ENCODE data around the gene MOB3B.
A peak's percentile ranks its signal among the peaks of the same experiment; 100 is the strongest.

GRCh38 chr9:27394154-27394825 is 135.3 kb downstream of the MOB3B start:
- TF ChIP-seq, protein P1, sequence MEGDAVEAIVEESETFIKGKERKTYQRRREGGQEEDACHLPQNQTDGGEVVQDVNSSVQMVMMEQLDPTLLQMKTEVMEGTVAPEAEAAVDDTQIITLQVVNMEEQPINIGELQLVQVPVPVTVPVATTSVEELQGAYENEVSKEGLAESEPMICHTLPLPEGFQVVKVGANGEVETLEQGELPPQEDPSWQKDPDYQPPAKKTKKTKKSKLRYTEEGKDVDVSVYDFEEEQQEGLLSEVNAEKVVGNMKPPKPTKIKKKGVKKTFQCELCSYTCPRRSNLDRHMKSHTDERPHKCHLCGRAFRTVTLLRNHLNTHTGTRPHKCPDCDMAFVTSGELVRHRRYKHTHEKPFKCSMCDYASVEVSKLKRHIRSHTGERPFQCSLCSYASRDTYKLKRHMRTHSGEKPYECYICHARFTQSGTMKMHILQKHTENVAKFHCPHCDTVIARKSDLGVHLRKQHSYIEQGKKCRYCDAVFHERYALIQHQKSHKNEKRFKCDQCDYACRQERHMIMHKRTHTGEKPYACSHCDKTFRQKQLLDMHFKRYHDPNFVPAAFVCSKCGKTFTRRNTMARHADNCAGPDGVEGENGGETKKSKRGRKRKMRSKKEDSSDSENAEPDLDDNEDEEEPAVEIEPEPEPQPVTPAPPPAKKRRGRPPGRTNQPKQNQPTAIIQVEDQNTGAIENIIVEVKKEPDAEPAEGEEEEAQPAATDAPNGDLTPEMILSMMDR (IDR thresholded peaks at IDR 0.05), result no peak
- TF ChIP-seq POLR2A (IDR thresholded peaks at IDR 0.05), result peak in 1 of 2 donors; percentile 36
